SK-N-SH treated with all-trans-retinoic acid at 6 μM for 48 hours (cell line): ENCODE data around the gene RNF208.

Experiments
- ATAC-seq: fragments of 200-7000 bp; cut with Tn5 transposase; 3 replicates; pipeline ENCODE4 v1.9.1; 2020; ENCODE audit warnings: mild to moderate bottlenecking, moderate library complexity
- ARNTL ChIP-seq: fragments of 450-650 bp; formaldehyde crosslinking; IDR thresholded peaks from 2 replicates; pipeline ENCODE4 v1.5.0; 2020; ENCODE audit warnings: low read depth, mild to moderate bottlenecking, moderate library complexity, borderline replicate concordance
- BACH2 ChIP-seq: fragments of 250-450 bp; sonication (Bioruptor Pico); IDR thresholded peaks from 2 replicates; pipeline ENCODE4 v1.9.0; 2021; ENCODE audit warnings: mild to moderate bottlenecking, borderline replicate concordance
- CSDC2 ChIP-seq: fragments of 250-450 bp; sonication (Bioruptor Pico); IDR thresholded peaks from 2 replicates; pipeline ENCODE4 v1.5.0; 2020; ENCODE audit warnings: mild to moderate bottlenecking, moderate library complexity
- ESRRG ChIP-seq: fragments of 250-450 bp; sonication (Bioruptor Pico); IDR thresholded peaks from 2 replicates; pipeline ENCODE4 v1.6.1; 2021; ENCODE audit warnings: mild to moderate bottlenecking
- GLIS3 ChIP-seq: fragments of 250-450 bp; sonication (Bioruptor Pico); IDR thresholded peaks from 2 replicates; pipeline ENCODE4 v1.5.0; 2020; ENCODE audit warnings: mild to moderate bottlenecking, moderate library complexity
- ISL1 ChIP-seq: fragments of 250-450 bp; sonication (Bioruptor Pico); IDR thresholded peaks from 2 replicates; pipeline ENCODE4 v2.1.2; 2022; ENCODE audit warnings: mild to moderate bottlenecking, moderate library complexity
- OSR1 ChIP-seq: fragments of 250-450 bp; sonication (Bioruptor Pico); IDR thresholded peaks from 2 replicates; pipeline ENCODE4 v1.8.0; 2022; ENCODE audit warnings: moderate library complexity, mild to moderate bottlenecking, inconsistent platforms
- PATZ1 ChIP-seq: fragments of 250-450 bp; sonication (Bioruptor Pico); IDR thresholded peaks from 2 replicates; pipeline ENCODE4 v1.8.0; 2020; ENCODE audit warnings: mild to moderate bottlenecking, moderate library complexity, borderline replicate concordance
- POU6F1 ChIP-seq: fragments of 250-450 bp; sonication (Bioruptor Pico); IDR thresholded peaks from 2 replicates; pipeline ENCODE4 v1.8.0; 2021; ENCODE audit warnings: low read depth, mild to moderate bottlenecking, moderate library complexity, borderline replicate concordance
- PPARA ChIP-seq: fragments of 250-450 bp; sonication (Bioruptor Pico); IDR thresholded peaks from 2 replicates; pipeline ENCODE4 v1.5.0; 2020; ENCODE audit warnings: mild to moderate bottlenecking, borderline replicate concordance
- SNAI2 ChIP-seq: fragments of 250-450 bp; sonication (Bioruptor Pico); IDR thresholded peaks from 2 replicates; pipeline ENCODE4 v1.5.0; 2020; ENCODE audit warnings: mild to moderate bottlenecking, moderate library complexity
- TCF4 ChIP-seq: fragments of 250-450 bp; sonication (Bioruptor Pico); IDR thresholded peaks from 2 replicates; pipeline ENCODE4 v1.8.0; 2021; ENCODE audit warnings: mild to moderate bottlenecking, moderate library complexity, borderline replicate concordance
- TOX ChIP-seq: fragments of 250-450 bp; sonication (Bioruptor Pico); IDR thresholded peaks from 2 replicates; pipeline ENCODE4 v1.8.0; 2021; ENCODE audit warnings: mild to moderate bottlenecking, moderate library complexity, borderline replicate concordance
- ZFP3 ChIP-seq: fragments of 250-450 bp; sonication (Bioruptor Pico); IDR thresholded peaks from 2 replicates; pipeline ENCODE4 v1.5.0; 2020; ENCODE audit warnings: mild to moderate bottlenecking, moderate library complexity
- ZFP30 ChIP-seq: fragments of 450-650 bp; formaldehyde crosslinking; IDR thresholded peaks from 2 replicates; pipeline ENCODE4 v1.5.0; 2022; ENCODE audit warnings: mild to moderate bottlenecking, moderate library complexity
- ZNF565 ChIP-seq: fragments of 450-650 bp; formaldehyde crosslinking; conservative IDR thresholded peaks from 2 replicates; pipeline ENCODE4 v1.5.0; 2020; ENCODE audit warnings: low read depth, mild to moderate bottlenecking, moderate library complexity
- ZNF70 ChIP-seq: fragments of 450-650 bp; formaldehyde crosslinking; IDR thresholded peaks from 2 replicates; pipeline ENCODE4 v1.5.0; 2020; ENCODE audit warnings: mild to moderate bottlenecking, moderate library complexity
- ZNF8 ChIP-seq: fragments of 450-650 bp; formaldehyde crosslinking; IDR thresholded peaks from 2 replicates; pipeline ENCODE4 v1.5.0; 2020; ENCODE audit warnings: mild to moderate bottlenecking, moderate library complexity
- TF ChIP-seq, protein P1 (sequence below): fragments of 250-450 bp; sonication (Bioruptor Pico); IDR thresholded peaks from 2 replicates; pipeline ENCODE4 v1.5.1; 2020; ENCODE audit warnings: low read depth, mild to moderate bottlenecking, moderate library complexity
- TF ChIP-seq, protein P2 (sequence below): fragments of 250-450 bp; sonication (Bioruptor Pico); IDR thresholded peaks from 2 replicates; pipeline ENCODE4 v1.5.1; 2021; ENCODE audit warnings: mild to moderate bottlenecking, moderate library complexity
- TF ChIP-seq, protein P3 (sequence below): fragments of 250-450 bp; sonication (Bioruptor Pico); IDR thresholded peaks from 2 replicates; pipeline ENCODE4 v1.5.0; 2020; ENCODE audit warnings: mild to moderate bottlenecking, moderate library complexity

Gene RNF208

DNA sequence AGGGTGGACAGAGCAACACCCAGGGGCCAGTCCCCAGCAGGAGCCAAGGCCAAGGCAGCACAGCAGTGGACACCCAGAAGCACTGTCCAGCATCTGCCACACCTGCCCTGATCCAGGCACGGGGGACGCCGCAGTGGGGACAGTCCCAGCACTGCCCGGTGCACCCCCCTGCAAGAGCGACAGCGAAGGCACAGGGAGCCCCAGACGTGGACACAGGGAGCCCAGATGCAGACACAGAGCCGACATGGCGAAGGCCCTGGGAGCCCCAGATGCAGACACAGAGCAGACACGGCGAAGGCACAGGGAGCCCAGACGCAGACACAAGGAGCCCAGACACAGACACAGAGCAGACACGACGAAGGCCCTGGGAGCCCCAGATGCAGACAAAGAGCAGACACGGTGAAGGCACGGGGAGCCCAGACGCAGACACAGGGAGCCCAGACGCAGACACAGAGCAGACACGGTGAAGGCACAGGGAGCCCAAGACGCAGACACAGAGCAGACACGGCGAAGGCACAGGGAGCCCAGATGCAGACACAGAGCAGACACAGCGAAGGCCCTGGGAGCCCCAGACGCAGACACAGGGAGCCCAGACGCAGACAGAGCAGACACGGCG, 38.0 kb downstream of the RNF208 start (continued):
- TF ChIP-seq ZFP3 (no peak), SNAI2 (CRISPR knock-in tag) (no peak), POU6F1 (CRISPR knock-in tag) (no peak)
- TF ChIP-seq, protein P1, sequence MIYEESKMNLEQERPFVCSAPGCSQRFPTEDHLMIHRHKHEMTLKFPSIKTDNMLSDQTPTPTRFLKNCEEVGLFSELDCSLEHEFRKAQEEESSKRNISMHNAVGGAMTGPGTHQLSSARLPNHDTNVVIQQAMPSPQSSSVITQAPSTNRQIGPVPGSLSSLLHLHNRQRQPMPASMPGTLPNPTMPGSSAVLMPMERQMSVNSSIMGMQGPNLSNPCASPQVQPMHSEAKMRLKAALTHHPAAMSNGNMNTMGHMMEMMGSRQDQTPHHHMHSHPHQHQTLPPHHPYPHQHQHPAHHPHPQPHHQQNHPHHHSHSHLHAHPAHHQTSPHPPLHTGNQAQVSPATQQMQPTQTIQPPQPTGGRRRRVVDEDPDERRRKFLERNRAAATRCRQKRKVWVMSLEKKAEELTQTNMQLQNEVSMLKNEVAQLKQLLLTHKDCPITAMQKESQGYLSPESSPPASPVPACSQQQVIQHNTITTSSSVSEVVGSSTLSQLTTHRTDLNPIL (CRISPR knock-in tag) = no peak

- ATAC-seq = no peak
- TF ChIP-seq ZNF70 (CRISPR knock-in tag) = no peak
- TF ChIP-seq, protein P2, sequence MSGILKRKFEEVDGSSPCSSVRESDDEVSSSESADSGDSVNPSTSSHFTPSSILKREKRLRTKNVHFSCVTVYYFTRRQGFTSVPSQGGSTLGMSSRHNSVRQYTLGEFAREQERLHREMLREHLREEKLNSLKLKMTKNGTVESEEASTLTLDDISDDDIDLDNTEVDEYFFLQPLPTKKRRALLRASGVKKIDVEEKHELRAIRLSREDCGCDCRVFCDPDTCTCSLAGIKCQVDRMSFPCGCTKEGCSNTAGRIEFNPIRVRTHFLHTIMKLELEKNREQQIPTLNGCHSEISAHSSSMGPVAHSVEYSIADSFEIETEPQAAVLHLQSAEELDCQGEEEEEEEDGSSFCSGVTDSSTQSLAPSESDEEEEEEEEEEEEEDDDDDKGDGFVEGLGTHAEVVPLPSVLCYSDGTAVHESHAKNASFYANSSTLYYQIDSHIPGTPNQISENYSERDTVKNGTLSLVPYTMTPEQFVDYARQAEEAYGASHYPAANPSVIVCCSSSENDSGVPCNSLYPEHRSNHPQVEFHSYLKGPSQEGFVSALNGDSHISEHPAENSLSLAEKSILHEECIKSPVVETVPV = no peak
- TF ChIP-seq, protein P3, sequence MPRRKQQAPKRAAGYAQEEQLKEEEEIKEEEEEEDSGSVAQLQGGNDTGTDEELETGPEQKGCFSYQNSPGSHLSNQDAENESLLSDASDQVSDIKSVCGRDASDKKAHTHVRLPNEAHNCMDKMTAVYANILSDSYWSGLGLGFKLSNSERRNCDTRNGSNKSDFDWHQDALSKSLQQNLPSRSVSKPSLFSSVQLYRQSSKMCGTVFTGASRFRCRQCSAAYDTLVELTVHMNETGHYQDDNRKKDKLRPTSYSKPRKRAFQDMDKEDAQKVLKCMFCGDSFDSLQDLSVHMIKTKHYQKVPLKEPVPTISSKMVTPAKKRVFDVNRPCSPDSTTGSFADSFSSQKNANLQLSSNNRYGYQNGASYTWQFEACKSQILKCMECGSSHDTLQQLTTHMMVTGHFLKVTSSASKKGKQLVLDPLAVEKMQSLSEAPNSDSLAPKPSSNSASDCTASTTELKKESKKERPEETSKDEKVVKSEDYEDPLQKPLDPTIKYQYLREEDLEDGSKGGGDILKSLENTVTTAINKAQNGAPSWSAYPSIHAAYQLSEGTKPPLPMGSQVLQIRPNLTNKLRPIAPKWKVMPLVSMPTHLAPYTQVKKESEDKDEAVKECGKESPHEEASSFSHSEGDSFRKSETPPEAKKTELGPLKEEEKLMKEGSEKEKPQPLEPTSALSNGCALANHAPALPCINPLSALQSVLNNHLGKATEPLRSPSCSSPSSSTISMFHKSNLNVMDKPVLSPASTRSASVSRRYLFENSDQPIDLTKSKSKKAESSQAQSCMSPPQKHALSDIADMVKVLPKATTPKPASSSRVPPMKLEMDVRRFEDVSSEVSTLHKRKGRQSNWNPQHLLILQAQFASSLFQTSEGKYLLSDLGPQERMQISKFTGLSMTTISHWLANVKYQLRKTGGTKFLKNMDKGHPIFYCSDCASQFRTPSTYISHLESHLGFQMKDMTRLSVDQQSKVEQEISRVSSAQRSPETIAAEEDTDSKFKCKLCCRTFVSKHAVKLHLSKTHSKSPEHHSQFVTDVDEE (CRISPR knock-in tag) = no peak
- TF ChIP-seq ISL1 (CRISPR knock-in tag) = no peak
- TF ChIP-seq ZNF565 = no peak
- TF ChIP-seq ESRRG (CRISPR knock-in tag) = no peak
- no peak for TF ChIP-seq ARNTL (CRISPR knock-in tag)
- no peak for TF ChIP-seq PATZ1 (CRISPR knock-in tag)
- TF ChIP-seq TCF4 (CRISPR knock-in tag) = no peak
- TF ChIP-seq GLIS3 (CRISPR knock-in tag) = no peak
- no peak for TF ChIP-seq ZFP3
- TF ChIP-seq OSR1 (CRISPR knock-in tag) = no peak
- no peak for TF ChIP-seq TOX
- TF ChIP-seq, protein P1 (CRISPR knock-in tag) = no peak
- no peak for TF ChIP-seq CSDC2 (CRISPR knock-in tag)
- no peak for TF ChIP-seq PPARA
Observed at GRCh38 chr9:137182836-137183235, 39.2 kb downstream of the RNF208 start.

DNA sequence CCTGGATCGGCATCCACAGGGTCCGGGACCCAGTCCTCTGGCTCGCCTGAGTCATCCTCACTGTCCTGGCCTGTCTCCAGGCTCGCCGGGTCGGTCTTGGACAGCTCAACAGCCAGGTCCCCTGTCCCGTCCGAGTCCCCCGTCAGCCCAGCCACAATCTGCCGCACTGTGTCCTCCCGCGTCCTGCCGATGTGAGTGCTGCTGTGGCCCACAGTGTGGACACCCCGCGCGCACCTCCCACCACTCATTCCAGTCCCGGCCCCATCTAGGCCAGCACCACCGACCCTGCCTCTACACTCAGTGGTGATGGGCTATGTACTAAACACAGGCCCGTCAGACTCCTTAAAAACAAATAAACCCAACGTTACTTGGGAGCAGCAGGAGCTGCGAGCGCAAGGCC, 40.4 kb downstream of the RNF208 start:
- ATAC-seq = no peak
- TF ChIP-seq ZFP30 = no peak
- no peak for TF ChIP-seq TOX
- TF ChIP-seq ARNTL (CRISPR knock-in tag) = no peak
- no peak for TF ChIP-seq ZNF565
- TF ChIP-seq GLIS3 (CRISPR knock-in tag) = no peak
- TF ChIP-seq BACH2 (CRISPR knock-in tag) = no peak
- TF ChIP-seq SNAI2 (CRISPR knock-in tag) = no peak
- no peak for TF ChIP-seq ZNF70 (CRISPR knock-in tag)
- TF ChIP-seq CSDC2 (CRISPR knock-in tag) = no peak
- TF ChIP-seq ZNF8 = no peak
- TF ChIP-seq, protein P1 (CRISPR knock-in tag) = no peak
- no peak for TF ChIP-seq ISL1 (CRISPR knock-in tag)
- no peak for TF ChIP-seq OSR1 (CRISPR knock-in tag)
- TF ChIP-seq TCF4 (CRISPR knock-in tag) = no peak
- TF ChIP-seq, protein P3 (CRISPR knock-in tag) = no peak
